OCI-LY7 (cell line): Measurements from ENCODE around the gene PAK1.

Experiments used
- CTCF ChIP-seq: fragments of 200-600 bp; sonication (generic); conservative IDR thresholded peaks from 2 replicates; pipeline ENCODE4 v1.5.1; 2014; ENCODE audit warnings: mild to moderate bottlenecking, antibody characterized with exemption, low read length, moderate library complexity, mixed read lengths
- EZH2phosphoT487 ChIP-seq: fragments of 200-600 bp; sonication (generic); IDR thresholded peaks from 2 replicates; pipeline ENCODE4 v1.6.1; 2018; ENCODE audit warnings: low read depth, borderline replicate concordance, mild to moderate bottlenecking, mixed run types, antibody characterized with exemption, low read length, moderate library complexity, mixed read lengths

GRCh38 chr11:77375107-77375506 lies 98.8 kb downstream of the PAK1 start:
- no peak for TF ChIP-seq CTCF
- no peak for TF ChIP-seq EZH2phosphoT487
